ENCODE results near the gene GPR160. TPM values are rescaled to one million over a fixed set of nuclear protein-coding genes. Genes with fewer than 3 reads are reported as not detected.

Gene GPR160, protein sequence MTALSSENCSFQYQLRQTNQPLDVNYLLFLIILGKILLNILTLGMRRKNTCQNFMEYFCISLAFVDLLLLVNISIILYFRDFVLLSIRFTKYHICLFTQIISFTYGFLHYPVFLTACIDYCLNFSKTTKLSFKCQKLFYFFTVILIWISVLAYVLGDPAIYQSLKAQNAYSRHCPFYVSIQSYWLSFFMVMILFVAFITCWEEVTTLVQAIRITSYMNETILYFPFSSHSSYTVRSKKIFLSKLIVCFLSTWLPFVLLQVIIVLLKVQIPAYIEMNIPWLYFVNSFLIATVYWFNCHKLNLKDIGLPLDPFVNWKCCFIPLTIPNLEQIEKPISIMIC
- 4.3 and 6.0 TPM in 2 replicates for total RNA-seq (ENCODE audit: low replicate concordance)

DNA sequence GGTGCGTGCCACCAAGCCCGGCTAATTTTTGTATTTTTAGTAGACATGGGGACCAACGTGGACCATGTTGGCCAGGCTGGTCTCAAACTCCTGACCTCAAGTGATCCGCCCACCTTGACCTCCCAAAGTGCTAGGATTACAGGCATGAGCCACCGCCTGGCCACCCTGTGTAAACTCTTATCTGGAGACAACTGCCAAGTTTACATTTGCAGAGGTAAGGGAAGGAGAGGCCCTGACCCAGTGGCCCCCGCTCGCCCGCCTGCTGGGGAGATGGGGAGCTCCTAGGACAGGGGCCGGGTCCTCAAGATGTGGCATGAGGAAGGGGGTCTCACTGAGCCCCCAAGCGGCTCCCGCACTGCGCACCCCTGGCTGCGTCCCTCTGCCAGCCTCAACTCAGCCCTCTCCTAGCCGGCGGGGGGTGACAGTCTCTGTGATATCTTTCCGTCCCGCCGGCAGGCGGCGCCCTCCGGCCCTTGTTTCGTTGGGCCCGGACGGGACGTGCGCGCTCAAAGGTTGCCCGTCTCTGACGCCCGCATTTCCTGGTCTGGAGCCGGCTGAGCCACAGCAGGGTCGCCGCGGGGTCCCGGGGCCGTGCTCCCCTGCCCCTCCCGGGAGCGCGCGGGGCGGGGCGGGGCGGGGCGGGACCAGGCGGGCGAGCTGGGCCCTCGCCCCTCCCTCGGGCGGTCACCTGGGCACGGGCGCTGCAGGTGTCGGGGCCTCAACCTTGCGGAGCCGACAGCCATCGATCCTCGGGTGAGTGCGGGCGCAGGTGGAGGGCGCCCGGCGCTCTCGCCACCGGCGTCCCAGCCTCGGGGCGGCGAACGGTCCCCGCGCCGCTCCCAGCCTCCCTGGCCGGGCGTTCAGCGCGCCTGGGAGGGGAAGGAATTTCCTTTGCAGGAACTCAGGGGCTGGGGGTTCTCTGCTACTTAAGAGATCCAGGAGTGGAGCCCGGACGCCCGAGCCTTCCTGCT lies at the start of gene GPR160:
GPR160 (plus strand) TSS at position 533 of the 971 bp plus-strand sequence. CDS start 45,978 bp downstream, outside the sequence.
- Histone ChIP-seq H3K79me2 (ENCODE audit: low read depth) (no peaks in the 10 kb centered on the region), H3K27me3 (peaks cover 48% of the 10 kb centered on the region), H4K20me1 (ENCODE audit: low read depth) (no peaks in the 10 kb centered on the region), H3K36me3 (no peaks in the 10 kb centered on the region), H2AFZ (replicated peaks) (peak within 1 kb of the TSS; percentile 99), H3K4me3 (peak within 1 kb of the TSS; percentile 84), H3K27ac (no peak within 1 kb of the TSS), H3K9me3 (ENCODE audit: low read depth) (no peaks in the 10 kb centered on the region), H3K4me2 (peak within 1 kb of the TSS; percentile 95), H3K4me1 (peaks cover 7% of the 10 kb centered on the region), H3F3A (ENCODE audit: low read depth) (peaks cover 36% of the 10 kb centered on the region), H3K9ac (no peak within 1 kb of the TSS)
- Mint-ChIP-seq H3K27me3 (ENCODE audit: insufficient read depth, low read depth) (peaks cover 43% of the 10 kb centered on the region), H3K27ac (no peak within 1 kb of the TSS), H3K4me3 (peak within 1 kb of the TSS; percentile 88), H3K4me1 (peaks cover 14% of the 10 kb centered on the region), H3K9me3 (no peaks in the 10 kb centered on the region), H3K36me3 (no peaks in the 10 kb centered on the region)
- DNase-seq (ENCODE audit: low spot score) = peak; percentile 89
- TF ChIP-seq CTCF (IDR thresholded peaks at IDR 0.05) (peak; percentile 85), EZH2phosphoT487 (IDR thresholded peaks at IDR 0.05) (no peak), EZH2 (IDR thresholded peaks at IDR 0.05) (no peak)

DNA sequence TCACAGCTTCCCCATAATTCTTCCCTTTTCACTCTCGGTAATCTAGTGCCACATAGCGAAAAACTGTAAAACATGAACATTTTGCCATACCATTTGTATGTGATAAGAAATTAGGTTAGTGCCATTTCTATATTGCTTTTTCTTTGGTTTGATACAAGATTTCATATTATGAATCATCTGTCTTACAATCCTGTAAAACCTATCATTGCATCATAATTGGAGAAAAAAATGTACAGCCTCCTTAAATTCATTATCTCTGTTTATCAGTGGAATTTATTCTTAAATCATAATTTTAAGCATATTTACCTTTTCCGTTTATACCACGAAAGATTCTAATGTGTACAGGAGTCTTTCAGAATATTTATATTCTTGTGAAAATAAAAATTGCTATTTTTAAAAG lies 47.4 kb upstream of the GPR160 start:
- Histone ChIP-seq H3K4me3 (no peak overlapping the region), H3K9me3 (ENCODE audit: low read depth) (no peaks in the 10 kb centered on the region), H3K79me2 (ENCODE audit: low read depth) (no peaks in the 10 kb centered on the region), H3K27ac (no peak overlapping the region), H3K27me3 (no peaks in the 10 kb centered on the region), H3F3A (ENCODE audit: low read depth) (no peaks in the 10 kb centered on the region), H3K4me2 (no peak overlapping the region), H2AFZ (replicated peaks) (no peak overlapping the region), H3K9ac (no peak overlapping the region), H3K36me3 (peaks cover 46% of the 10 kb centered on the region), H3K4me1 (no peaks in the 10 kb centered on the region), H4K20me1 (ENCODE audit: low read depth) (peaks cover 3% of the 10 kb centered on the region)
- no peak overlapping the region for H3K4me3 Mint-ChIP-seq
- no peak for DNase-seq (ENCODE audit: low spot score)
- no peak overlapping the region for H3K27ac Mint-ChIP-seq
- no peak for TF ChIP-seq CTCF (IDR thresholded peaks at IDR 0.05)
- no peak for TF ChIP-seq EZH2phosphoT487 (IDR thresholded peaks at IDR 0.05)
- no peak for TF ChIP-seq EZH2 (IDR thresholded peaks at IDR 0.05)
- no peaks in the 10 kb centered on the region for H3K9me3 Mint-ChIP-seq
- no peaks in the 10 kb centered on the region for H3K4me1 Mint-ChIP-seq
- peaks cover 19% of the 10 kb centered on the region for H3K36me3 Mint-ChIP-seq
- H3K27me3 Mint-ChIP-seq (ENCODE audit: insufficient read depth, low read depth) = no peaks in the 10 kb centered on the region

- TF ChIP-seq CTCF (IDR thresholded peaks at IDR 0.05) (no peak), EZH2 (IDR thresholded peaks at IDR 0.05) (no peak), EZH2phosphoT487 (IDR thresholded peaks at IDR 0.05) (no peak)
- no peaks in the 10 kb centered on the region for H3K9me3 ChIP-seq (ENCODE audit: low read depth)
- peaks cover 3% of the 10 kb centered on the region for H4K20me1 ChIP-seq (ENCODE audit: low read depth)
- Mint-ChIP-seq H3K4me3 (no peak overlapping the region), H3K4me1 (no peaks in the 10 kb centered on the region), H3K36me3 (peaks cover 13% of the 10 kb centered on the region), H3K27ac (no peak overlapping the region), H3K27me3 (ENCODE audit: insufficient read depth, low read depth) (no peaks in the 10 kb centered on the region), H3K9me3 (no peaks in the 10 kb centered on the region)
- H3K79me2 ChIP-seq (ENCODE audit: low read depth) = no peaks in the 10 kb centered on the region
- no peak overlapping the region for H3K4me3 ChIP-seq
- H3K9ac ChIP-seq = no peak overlapping the region
- H3K36me3 ChIP-seq = peaks cover 36% of the 10 kb centered on the region
- no peak overlapping the region for H3K4me2 ChIP-seq
- no peak for DNase-seq (ENCODE audit: low spot score)
- H3K27me3 ChIP-seq = no peaks in the 10 kb centered on the region
- no peak overlapping the region for H3K27ac ChIP-seq
- no peaks in the 10 kb centered on the region for H3F3A ChIP-seq (ENCODE audit: low read depth)
- no peak overlapping the region for H2AFZ ChIP-seq (replicated peaks)
- no peaks in the 10 kb centered on the region for H3K4me1 ChIP-seq
Observed at GRCh38 chr3:169992156-169992555, 45.6 kb upstream of the GPR160 start.

Data from neural progenitor cell (in vitro differentiated cells).